8988T (cell line): ENCODE measurements around the gene EDC3.

ENCODE experiments used
- DNase-seq: peaks from one replicate; pipeline ENCODE4 v3.0.0; 2011

The EDC3 gene

GRCh38 chr15:74624020-74624602 is 71.7 kb downstream of the EDC3 start:
- no peak for DNase-seq

GRCh38 chr15:74622758-74623157 is 73.1 kb downstream of the EDC3 start:
- no peak for DNase-seq

DNA sequence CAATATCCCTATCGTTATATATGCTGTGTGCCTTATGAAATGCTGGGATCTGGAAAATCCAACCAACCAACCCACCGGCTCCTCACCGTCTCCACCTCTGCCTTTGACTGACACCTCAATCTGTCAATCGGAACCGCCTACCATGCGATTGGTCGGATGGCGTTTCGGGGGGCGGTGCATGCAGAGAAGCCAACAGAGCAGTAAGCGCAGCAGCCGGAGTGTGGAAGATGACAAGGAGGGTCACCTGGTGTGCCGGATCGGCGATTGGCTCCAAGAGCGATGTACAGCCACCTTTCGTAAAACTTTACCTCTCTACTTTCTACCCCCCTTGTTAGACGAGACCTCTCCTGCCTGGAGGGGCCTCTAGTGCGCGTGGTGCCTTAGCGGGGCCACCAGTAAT is 73.9 kb downstream of the EDC3 start:
- no peak for DNase-seq

GRCh38 chr15:74621546-74621920 is 74.3 kb downstream of the EDC3 start:
- DNase-seq: no peak

DNA sequence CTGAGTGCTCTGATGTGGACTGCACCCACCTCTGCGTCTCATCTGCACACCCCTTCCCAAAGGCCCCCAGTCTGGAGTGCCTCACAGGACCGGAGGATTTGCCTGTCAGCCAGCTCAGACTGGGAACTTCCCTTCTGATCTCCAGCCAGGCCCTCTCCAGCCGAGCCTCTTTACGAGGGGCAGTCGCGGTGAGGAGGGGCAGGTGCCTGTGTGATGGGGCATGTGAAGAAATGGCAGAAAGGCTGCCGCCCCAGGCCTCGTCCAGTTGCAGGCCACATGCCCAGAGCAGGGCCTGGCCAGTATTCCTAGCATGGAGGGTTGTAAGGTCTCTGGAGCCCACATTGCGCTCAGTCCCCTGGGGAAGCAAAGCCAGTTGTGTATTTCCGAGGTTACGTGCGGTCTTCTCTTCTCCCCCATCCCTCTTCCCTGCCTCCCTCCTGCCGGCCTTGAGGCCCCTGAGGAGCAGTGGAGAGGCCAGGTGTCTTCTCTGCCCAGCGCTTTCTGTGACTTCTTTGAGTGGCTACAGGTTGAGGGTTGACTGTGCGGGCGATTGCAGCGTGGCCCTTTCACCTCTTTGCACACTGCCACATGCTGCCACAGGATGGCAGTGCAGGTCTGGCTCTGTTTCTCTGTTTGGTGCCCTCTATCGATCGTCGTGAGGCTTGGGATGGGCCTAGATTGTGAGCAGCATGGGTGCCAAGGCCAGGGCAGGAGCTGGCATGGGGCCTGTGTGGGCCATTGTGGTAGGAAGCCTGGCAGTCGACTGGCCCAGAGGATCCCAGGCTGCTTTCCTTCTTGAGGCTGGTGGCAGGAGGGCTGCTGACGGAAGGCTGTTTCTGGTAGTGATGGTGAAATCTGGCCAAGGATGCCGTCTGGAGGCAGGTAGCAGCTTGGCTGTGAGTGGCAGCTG is 74.9 kb downstream of the EDC3 start:
- peak; percentile 93 for DNase-seq

DNA sequence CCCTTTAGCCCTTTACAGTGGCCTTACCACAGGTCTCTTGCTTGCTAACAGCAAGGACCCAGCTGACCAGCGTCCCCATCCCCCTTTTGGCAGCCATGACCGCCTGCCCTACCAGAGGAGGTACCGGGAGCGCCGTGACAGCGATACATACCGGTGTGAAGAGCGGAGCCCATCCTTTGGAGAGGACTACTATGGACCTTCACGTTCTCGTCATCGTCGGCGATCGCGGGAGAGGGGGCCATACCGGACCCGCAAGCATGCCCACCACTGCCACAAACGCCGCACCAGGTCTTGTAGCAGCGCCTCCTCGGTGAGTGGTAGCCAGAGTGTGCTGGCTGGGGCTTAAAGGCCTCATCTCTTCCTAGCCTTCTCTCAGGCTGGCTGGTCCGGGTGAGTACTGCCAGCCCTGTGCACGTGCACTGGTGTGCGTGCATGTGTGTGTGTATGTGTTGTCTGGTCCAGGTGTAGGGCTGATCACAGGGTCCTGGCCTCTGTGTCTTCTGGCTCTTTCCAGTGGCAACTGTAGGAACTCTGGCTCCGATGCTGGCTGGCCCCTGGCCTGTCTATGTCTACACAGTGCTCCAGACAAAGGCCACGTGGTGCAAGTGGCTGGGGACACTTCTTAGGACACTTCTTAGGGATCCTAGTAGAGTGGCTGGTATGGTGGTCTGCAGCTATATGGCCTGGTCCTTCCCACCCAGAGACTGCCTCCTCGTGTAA is 75.7 kb downstream of the EDC3 start:
- no peak for DNase-seq

GRCh38 chr15:74618841-74619596 is 76.8 kb downstream of the EDC3 start:
- no peak for DNase-seq

DNA sequence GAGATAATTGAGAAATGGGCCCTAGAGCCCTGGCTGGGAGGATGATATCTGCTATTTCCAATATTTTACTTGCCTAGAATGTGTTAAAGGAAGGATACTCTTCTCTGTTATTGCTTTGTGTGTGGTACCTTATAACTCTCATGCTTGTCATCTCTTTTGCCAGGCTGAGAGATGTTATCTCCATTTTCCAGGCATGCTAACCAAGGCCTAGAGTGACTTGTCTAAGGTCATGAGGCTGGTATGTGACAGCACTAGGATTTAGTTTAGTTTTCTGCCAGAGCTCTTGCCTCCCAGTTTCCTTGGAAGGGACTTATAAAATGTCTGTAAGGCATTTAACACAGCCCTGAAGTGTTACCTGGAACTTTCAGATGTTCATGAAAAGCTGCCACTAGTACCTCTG is 78.8 kb downstream of the EDC3 start:
- no peak for DNase-seq

- peak; percentile 55 for DNase-seq
These were observed 79.4 kb downstream of the EDC3 start for GRCh38 chr15:74616366-74616939.

GRCh38 chr15:74615508-74616365 is 80.1 kb downstream of the EDC3 start, which contains the start of gene CLK3:
Gene CLK3, plus strand, starts transcription at chr15:74615836. Its CDS starts 3,361 bp downstream, at chr15:74619197.
- peak; percentile 97 for DNase-seq

DNA sequence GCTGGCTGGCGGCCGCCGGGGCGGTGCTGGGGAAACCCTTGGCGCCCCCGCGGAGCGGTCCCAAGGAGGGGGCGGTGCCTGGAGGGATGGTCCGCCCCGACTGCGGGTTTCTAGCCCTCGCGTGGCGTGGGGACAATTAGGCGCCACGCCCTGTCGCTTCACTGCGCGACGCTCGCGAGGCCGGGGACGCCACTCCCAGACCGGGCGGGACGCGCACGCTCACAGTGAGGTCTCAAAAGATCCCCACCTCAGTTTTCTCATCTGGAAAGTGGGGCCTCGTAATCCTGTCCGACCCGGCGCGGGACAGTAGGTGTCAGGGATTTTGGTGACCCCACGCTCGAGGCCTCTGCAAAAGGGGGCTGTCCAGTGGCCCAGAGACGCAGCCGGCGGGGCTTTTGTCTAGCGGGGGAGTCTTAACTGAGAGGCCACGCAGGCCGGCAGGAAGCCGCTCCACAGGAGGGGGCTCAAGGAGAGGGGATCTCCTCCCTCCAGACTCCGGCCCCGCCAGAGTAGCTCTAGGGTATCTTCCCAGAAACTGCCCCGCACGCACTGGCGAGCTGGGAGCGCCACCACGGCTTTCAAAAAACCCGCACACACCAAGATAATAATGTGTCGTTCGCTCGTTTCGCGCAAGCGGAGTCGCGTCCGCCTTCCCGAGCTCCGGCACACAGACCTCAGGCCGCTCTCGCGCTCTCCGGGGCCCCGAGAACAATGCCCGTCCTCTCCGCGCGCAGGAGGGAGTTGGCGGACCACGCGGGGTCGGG is 80.9 kb downstream of the EDC3 start:
- peak; percentile 88 for DNase-seq

- DNase-seq: no peak
These were observed 81.7 kb downstream of the EDC3 start for GRCh38 chr15:74613953-74614743.

DNA sequence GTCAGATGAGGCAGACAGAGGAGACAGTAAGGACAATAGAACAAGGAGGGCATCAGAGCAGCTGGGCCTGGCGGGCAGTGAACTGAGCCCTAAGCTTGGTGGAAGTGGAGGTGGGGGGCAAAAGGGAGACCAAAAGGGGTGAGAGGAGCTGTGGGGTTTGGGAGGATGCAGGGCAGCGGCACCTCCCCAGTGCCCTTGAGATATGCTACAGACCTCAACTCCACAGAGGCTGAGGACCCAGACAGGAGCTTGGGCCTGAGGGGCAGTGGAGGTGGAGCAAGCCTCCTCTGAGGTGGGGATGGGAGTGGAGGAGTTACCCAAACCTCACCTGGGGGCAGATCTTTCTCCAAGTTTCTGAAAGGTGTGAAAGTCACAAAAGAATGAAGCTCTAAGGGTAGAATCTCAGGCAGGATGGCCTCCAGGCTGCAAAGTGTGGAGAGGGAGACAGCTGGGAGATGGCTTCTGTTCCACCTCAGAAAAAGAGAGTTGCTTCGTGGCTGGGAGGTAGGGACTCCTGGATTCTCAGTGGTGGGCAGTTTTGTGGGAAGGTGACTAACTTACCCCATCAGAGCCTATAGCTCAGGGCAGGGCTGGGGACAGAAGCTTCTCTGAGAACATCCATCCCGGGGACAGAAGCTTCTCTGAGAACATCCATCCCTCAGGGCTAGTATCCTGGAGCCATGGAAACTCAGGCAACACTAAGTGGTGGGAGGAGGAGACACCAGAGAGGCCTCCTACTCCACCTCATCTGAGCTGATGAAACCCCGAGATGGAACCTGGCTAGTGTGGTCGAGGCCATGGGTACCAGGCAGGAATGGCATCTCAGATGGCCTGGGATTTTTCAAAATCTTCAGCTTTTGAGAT is 82.5 kb downstream of the EDC3 start:
- DNase-seq: no peak

GRCh38 chr15:74612677-74613076 is 83.1 kb downstream of the EDC3 start:
- no peak for DNase-seq

- no peak for DNase-seq
These were observed 84.0 kb downstream of the EDC3 start for GRCh38 chr15:74611834-74612233.

GRCh38 chr15:74611341-74611740 is 84.5 kb downstream of the EDC3 start:
- no peak for DNase-seq

- DNase-seq: no peak
These were observed 85.4 kb downstream of the EDC3 start for GRCh38 chr15:74610302-74610951.

DNA sequence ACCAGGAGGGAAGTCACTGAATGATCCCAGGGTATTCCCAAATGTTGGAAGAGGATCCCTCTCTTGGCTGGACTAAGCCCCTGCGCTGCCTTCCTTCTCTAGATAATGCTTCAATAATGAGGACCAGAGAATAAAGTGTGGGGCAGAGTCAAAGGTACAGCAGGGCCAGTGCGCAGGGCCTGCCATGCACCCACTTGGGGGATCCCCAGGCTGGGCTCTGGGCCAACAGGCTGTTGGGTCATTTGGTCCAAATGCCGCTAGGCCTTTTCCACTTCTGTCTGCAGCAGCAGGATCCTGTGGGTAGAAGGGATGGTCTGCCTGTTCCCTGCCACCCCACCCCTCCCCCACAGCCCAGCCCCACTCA is 85.9 kb downstream of the EDC3 start:
- no peak for DNase-seq
